GM12875 (cell line): ENCODE results near the gene ARNT2.
A peak's percentile ranks its signal among the peaks of the same experiment; 100 is the strongest.

Experiments
- H3K4me3 ChIP-seq: one replicate; pipeline ENCODE4 v1.5.1; 2011; ENCODE audit warnings: low read depth, low read length, control low read depth
- TF ChIP-seq, protein P1 (sequence below): IDR thresholded peaks from 2 replicates; pipeline ENCODE4 v1.5.1; 2011; ENCODE audit warnings: low read depth, mild to moderate bottlenecking, control low read depth, inconsistent platforms, low read length, moderate library complexity, borderline replicate concordance; ENCODE audit not compliant: insufficient read depth

ARNT2 gene

DNA sequence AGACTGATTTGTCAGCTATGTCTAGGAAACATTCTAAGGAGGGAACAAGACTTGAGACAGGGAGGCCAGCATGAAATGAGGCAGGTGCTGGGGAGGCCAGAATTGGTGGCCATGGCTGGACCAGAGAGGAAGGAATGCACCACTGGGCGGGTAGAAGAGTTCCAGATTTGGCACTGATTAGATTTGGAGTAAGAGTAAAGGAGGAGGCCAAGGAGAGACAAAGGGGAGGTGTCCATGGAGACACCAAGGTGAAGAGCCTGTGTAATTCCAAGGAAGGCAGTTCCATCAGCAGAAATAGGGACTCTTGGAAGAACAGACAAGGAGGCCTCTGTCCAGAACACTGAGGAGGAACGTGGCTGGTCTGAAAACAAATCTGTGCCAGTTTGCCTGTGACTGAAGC lies 1.8 kb downstream of the ARNT2 start:
- TF ChIP-seq, protein P1, sequence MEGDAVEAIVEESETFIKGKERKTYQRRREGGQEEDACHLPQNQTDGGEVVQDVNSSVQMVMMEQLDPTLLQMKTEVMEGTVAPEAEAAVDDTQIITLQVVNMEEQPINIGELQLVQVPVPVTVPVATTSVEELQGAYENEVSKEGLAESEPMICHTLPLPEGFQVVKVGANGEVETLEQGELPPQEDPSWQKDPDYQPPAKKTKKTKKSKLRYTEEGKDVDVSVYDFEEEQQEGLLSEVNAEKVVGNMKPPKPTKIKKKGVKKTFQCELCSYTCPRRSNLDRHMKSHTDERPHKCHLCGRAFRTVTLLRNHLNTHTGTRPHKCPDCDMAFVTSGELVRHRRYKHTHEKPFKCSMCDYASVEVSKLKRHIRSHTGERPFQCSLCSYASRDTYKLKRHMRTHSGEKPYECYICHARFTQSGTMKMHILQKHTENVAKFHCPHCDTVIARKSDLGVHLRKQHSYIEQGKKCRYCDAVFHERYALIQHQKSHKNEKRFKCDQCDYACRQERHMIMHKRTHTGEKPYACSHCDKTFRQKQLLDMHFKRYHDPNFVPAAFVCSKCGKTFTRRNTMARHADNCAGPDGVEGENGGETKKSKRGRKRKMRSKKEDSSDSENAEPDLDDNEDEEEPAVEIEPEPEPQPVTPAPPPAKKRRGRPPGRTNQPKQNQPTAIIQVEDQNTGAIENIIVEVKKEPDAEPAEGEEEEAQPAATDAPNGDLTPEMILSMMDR, result no peak

DNA sequence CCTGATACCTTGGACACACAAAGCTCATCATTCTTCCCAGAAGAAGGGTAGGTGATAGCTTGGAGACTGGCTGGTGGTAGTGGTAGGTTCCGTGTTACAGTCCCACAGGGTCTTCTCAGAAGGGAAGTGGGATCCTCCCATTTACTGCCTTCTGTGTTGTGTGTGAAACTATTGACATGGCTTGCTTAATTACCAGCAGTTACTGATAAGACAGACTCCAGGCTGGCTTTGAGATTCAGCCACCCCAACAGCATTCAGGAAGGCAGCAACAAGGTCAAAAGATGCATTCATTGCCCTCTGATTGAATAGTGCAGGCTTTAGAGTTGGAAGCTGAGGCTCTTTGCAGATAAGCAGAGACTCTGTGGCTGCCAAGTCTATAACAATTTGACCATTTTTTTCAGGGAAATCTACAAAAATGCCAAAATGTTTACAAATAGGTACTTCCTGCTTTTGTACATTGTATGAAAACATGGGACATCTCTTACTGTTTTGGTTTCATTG lies 7.7 kb downstream of the ARNT2 start:
- H3K4me3 ChIP-seq, result no peak overlapping the region
- TF ChIP-seq, protein P1, result no peak

More for the DNA sequence above, 1.8 kb downstream of the ARNT2 start:
- no peak overlapping the region for H3K4me3 ChIP-seq

DNA sequence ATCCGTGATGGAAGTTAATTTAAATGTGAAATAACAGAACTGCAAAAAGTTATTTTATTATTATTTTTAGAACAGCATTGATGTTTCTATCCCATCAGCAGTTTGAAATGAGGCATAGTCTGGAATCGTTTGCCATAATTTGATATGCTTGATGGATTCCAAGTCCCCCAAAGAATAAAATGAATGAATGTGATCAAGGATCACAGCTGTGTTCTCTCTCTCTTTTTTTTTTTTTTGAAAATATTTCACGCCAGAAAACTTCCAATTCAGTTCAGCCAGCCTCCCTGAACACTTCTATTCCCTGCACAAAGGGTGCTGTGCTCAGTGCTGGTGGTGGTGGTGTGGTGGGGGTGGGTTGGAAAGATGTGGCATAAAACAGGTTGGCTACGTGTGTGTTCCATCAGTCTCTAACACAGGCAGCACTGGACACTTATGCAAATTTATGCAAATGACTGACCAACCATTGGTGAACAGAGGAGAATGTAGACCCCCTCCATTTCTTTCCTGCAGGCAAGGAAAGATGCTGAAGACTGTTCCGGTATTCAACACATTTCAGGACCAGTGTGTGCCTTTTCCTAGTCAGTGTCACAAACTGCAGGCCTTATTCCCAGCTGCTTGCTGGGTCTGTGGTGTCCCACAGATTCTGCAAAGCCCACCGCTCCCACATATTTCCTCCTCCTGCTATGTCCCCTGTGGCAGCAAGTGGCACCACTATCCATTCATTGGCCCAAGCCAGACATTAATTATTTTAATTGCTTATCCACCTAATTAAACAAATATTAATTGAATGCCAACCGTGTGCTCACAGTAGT lies 10.6 kb downstream of the ARNT2 start:
- TF ChIP-seq, protein P1, result no peak
- H3K4me3 ChIP-seq, result no peak overlapping the region

DNA sequence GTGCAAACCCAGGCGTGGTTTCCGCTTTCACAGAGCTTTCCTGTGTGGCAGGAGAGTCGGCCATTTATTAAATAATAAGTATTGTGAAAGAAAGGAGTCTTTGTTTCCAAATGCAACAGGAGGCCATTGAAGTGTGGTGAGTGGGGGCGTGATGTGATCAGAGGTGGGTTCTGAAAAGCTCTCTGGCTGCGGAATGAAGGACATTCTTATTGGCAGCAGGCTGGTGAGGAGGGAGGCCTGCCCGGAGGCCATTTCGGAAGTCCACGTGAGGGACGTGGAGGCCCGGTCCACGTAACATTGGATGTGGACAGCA lies 11.1 kb downstream of the ARNT2 start:
- H3K4me3 ChIP-seq, result no peak overlapping the region
- TF ChIP-seq, protein P1, result no peak

DNA sequence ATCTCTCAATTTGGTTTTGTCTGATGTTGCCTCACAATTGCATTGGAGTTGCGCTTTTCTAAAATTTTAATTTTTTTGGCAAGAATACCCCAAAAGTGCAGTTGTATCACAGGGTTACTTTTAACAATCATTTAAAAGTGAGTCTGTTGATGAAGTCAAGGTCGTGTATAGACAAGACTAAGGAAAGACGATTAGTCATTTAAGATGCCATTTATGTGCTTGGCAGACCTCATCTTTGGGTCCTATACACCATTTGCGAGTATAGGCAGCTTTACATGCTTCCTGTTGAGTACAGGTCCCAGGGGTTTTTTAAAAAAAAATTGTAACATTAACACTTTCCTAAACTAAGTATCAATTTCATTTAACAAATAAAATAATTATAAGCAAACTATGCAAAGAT lies 12.5 kb downstream of the ARNT2 start:
- no peak overlapping the region for H3K4me3 ChIP-seq
- TF ChIP-seq, protein P1, result no peak

DNA sequence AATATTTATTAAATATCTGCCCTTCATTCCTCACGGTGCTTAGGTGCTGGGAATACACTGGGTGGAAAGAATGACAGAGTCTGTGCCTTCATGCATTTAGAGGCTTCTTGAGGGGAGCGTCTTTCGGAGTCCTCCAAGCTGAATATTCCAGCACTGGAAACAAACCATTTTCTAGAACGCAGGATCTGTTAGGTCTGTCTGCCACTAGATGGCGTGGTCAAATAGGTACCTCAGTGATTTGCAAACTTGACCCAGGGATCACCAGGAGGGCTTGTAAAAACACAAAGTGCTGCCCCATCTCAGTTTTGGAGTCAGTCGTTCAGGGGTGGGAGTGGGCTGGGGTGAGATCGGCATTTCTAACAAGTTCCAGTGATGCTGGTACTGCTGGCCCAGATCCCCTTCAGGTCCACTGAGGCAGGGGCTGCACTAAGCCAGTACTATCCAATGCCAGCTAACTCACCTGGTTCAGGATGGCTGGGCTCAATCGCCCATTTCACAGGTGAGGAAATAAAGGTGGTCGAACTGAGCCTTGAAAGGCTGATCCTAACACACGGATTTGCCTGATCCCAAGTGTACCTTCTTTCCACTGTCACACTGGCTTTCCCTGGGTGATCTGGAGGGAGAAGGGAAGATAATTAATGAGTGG lies 14.8 kb downstream of the ARNT2 start:
- no peak overlapping the region for H3K4me3 ChIP-seq
- TF ChIP-seq, protein P1, result peak; percentile 76

DNA sequence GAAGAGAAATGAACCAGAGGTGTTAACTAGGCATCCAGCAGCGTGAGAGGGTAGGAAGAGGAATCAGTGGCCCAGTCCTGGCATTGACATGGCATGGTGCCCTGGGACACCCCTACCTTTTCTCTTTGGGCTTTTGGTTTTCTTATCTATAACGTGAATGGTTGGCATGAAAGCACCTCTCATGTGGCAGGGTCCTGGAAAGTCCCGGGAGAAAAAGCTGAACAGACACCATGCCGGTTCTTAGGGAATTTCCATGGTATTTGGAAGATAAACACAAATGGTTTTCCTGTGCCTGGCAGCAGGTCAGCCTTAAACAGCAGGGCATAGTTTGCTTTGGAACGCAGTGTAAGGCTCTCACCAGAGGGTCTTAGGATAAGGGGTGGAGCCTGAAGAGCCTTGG lies 15.4 kb downstream of the ARNT2 start:
- H3K4me3 ChIP-seq, result no peak overlapping the region
- TF ChIP-seq, protein P1, result no peak
